Calu3 (cell line): ENCODE data around the gene CIT. TPM values are rescaled to one million over a fixed set of nuclear protein-coding genes. Genes with fewer than 3 reads are reported as not detected.

Experiments used
- BruUV-seq: library from RNA; stranded (reverse); fragments of 400-500 nt; replicated peaks from 2 replicates; lab custom pipeline; 2021; lab: Mats Ljungman, UMichigan
- CTCF ChIA-PET: fragments of 300-600 bp; sonication (Branson Sonifier 250); formaldehyde crosslinking; loops from one replicate; lab custom pipeline; 2022; ENCODE audit warnings: antibody characterized with exemption; lab: Charles Lee
- DNase-seq: peaks from one replicate; pipeline ENCODE4 v3.0.0; 2022
- H3K27ac Mint-ChIP-seq: one replicate; pipeline ENCODE4 v1.8.0; 2022; ENCODE audit warnings: mixed read lengths; ENCODE audit not compliant: unreplicated experiment
- H3K27me3 Mint-ChIP-seq: one replicate; pipeline ENCODE4 v1.8.0; 2022; ENCODE audit warnings: mixed read lengths; ENCODE audit not compliant: unreplicated experiment
- H3K36me3 Mint-ChIP-seq: one replicate; pipeline ENCODE4 v1.8.0; 2022; ENCODE audit warnings: mild to moderate bottlenecking, moderate library complexity, mixed read lengths; ENCODE audit not compliant: insufficient read depth, unreplicated experiment
- H3K4me1 Mint-ChIP-seq: one replicate; pipeline ENCODE4 v1.8.0; 2022; ENCODE audit warnings: mild to moderate bottlenecking, low read depth, mixed read lengths; ENCODE audit not compliant: unreplicated experiment
- H3K4me3 Mint-ChIP-seq: one replicate; pipeline ENCODE4 v1.8.0; 2022; ENCODE audit warnings: mild to moderate bottlenecking, low read depth, moderate library complexity, mixed read lengths; ENCODE audit not compliant: unreplicated experiment
- H3K9me3 Mint-ChIP-seq: one replicate; pipeline ENCODE4 v1.8.0; 2022; ENCODE audit warnings: low read depth, mixed read lengths; ENCODE audit not compliant: unreplicated experiment
- CTCF ChIP-seq: fragments of 200-600 bp; IDR thresholded peaks from one replicate; pipeline ENCODE4 v1.8.0; 2022; ENCODE audit warnings: antibody characterized with exemption; ENCODE audit not compliant: unreplicated experiment
- intact Hi-C: fragments of 100-400 bp; cut with micrococcal nuclease; formaldehyde crosslinking; loops from one replicate; pipeline ENCODE4 v1.10.0; 2022; ENCODE audit not compliant: unreplicated experiment
- total RNA-seq: library from RNA; stranded (reverse); gene quantifications from 2 replicates; pipeline ENCODE4 v1.2.3, GENCODE V29; 2022

Gene CIT
- total RNA-seq, 1 experiment from 2014 or later = 82.3 TPM

GRCh38 chr12:119796292-119796691 is 80.8 kb downstream of the CIT start:
- no peaks in the 10 kb centered on the region for H3K27me3 Mint-ChIP-seq
- no peaks in the 10 kb centered on the region for H3K36me3 Mint-ChIP-seq
- TF ChIP-seq CTCF = no peak
- no peaks in the 10 kb centered on the region for H3K9me3 Mint-ChIP-seq
- intact Hi-C loops = no loop called here
- no peak overlapping the region for H3K27ac Mint-ChIP-seq
- no peak for DNase-seq
- BruUV-seq = no TSS peak
- H3K4me3 Mint-ChIP-seq = no peak overlapping the region
- CTCF ChIA-PET = no interaction called here
- no peaks in the 10 kb centered on the region for H3K4me1 Mint-ChIP-seq

- intact Hi-C loops = no loop called here
- no peak overlapping the region for H3K4me3 Mint-ChIP-seq
- TF ChIP-seq CTCF = no peak
- no peaks in the 10 kb centered on the region for H3K9me3 Mint-ChIP-seq
- CTCF ChIA-PET = no interaction called here
- H3K27ac Mint-ChIP-seq = no peak overlapping the region
- no peaks in the 10 kb centered on the region for H3K36me3 Mint-ChIP-seq
- H3K27me3 Mint-ChIP-seq = no peaks in the 10 kb centered on the region
- DNase-seq = no peak
- peaks cover 6% of the 10 kb centered on the region for H3K4me1 Mint-ChIP-seq
- no TSS peak for BruUV-seq
These were observed 85.7 kb downstream of the CIT start for GRCh38 chr12:119791453-119791852.

DNA sequence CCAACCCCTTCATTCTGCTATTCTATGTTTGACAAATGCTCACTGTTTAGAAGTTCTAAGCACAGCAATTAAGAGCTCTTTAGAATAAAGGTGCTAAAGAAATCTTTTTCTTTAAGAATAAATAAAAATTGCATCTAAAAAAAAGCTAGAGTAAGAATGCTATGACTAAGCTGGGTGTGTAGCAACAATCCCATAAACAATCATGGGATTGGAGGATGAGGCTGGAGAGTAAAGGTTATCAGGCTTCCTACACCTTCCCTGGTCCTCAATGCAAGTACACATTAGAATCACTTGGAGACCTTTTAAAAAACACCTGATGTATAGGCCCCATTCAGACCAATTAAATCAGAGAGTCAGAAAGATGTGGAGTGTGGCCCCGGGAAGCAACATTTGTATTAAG is 88.3 kb downstream of the CIT start:
- Mint-ChIP-seq H3K27me3 (no peaks in the 10 kb centered on the region), H3K36me3 (no peaks in the 10 kb centered on the region), H3K4me3 (no peak overlapping the region), H3K9me3 (no peaks in the 10 kb centered on the region), H3K27ac (no peak overlapping the region), H3K4me1 (peaks cover 6% of the 10 kb centered on the region)
- no TSS peak for BruUV-seq
- CTCF ChIA-PET = interaction anchor here (1.0 kb wide), 1 partner anchor 13 kb away, joined by 3 read pairs; no protein-coding TSS in a partner anchor
- DNase-seq = no peak
- intact Hi-C loops = no loop called here
- TF ChIP-seq CTCF = no peak

- no peak for TF ChIP-seq CTCF
- BruUV-seq = no TSS peak
- intact Hi-C loops = no loop called here
- H3K36me3 Mint-ChIP-seq = no peaks in the 10 kb centered on the region
- H3K9me3 Mint-ChIP-seq = no peaks in the 10 kb centered on the region
- no peak overlapping the region for H3K27ac Mint-ChIP-seq
- H3K4me1 Mint-ChIP-seq = peaks cover 6% of the 10 kb centered on the region
- H3K27me3 Mint-ChIP-seq = no peaks in the 10 kb centered on the region
- CTCF ChIA-PET = no interaction called here
- DNase-seq = no peak
- no peak overlapping the region for H3K4me3 Mint-ChIP-seq
These were observed 90.6 kb downstream of the CIT start for GRCh38 chr12:119786539-119786938.
